ENCODE data around the gene GPD1L.

GPD1L gene

DNA sequence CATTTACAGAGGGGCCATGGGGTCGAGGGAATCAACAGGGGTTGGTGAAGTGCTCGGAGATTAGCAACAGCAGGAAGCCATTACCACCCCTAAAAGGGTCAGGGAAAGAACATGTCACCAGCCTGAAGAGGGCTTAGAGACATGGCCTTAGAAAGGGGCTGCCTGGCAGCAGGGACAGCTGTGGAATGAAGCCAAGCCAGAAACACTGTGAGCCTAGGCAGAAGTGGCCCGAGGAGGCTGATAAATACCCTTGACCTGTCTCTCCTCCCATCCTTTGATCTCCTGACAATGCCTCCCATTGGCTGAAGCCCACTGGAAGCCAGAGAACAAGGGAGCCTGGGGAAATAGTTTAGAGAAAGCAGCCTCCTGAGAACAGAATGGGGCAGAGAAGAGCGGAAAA is 31.4 kb downstream of the GPD1L start:
- DNase-seq (ENCODE audit: low spot score): no peak

GRCh38 chr3:32138545-32139104 is 32.2 kb downstream of the GPD1L start:
- DNase-seq (ENCODE audit: low spot score): no peak

- no peak for DNase-seq (ENCODE audit: low spot score)
Measured at GRCh38 chr3:32140943-32141342, 34.5 kb downstream of the GPD1L start.

DNA sequence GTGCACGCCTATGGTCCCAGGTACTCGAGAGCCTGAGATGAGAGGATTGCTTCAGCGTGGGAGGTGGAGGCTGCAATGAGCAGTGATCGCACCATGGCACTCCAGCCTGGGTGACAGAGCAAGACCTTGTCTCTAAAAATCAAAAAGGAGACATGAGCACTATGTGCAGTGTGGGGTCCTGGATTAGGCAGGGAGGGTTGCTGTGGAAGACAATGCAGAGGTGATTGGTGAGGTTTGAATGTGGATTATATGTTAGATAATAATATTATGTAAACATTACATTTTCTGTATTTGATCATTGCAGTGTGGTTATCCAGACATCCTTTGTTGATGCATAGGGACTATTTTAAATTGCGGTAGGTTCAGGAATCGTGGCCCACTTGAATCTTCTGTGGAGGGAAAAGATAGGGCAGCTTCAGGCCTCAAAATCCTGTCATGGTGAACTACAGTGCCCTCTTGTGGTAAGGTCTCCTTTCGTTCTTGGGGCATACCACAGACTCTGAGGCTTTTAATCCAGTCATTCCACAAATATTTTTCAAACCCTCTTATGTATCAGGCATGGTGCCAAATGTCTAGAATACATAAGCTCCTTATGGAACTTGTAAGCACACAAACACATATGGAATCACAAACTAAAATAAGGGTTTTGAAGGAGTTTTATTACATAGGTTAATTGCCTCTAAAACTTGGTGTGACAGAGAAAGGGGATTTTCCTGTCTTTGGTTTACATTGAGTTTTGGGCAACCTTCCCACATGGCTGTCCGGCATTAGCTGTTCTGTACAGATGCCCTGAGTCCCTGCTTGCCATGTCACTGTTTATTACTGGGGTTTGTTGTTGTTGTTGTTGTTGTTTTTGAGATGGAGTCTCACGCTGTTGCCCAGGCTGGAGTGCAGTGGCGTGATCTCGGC is 37.7 kb downstream of the GPD1L start:
- peak; percentile 61 for DNase-seq (ENCODE audit: low spot score)

- DNase-seq (ENCODE audit: low spot score): no peak
Measured at GRCh38 chr3:32146746-32147211, 40.4 kb downstream of the GPD1L start.

GRCh38 chr3:32147509-32147908 is 41.1 kb downstream of the GPD1L start:
- DNase-seq (ENCODE audit: low spot score): no peak

DNA sequence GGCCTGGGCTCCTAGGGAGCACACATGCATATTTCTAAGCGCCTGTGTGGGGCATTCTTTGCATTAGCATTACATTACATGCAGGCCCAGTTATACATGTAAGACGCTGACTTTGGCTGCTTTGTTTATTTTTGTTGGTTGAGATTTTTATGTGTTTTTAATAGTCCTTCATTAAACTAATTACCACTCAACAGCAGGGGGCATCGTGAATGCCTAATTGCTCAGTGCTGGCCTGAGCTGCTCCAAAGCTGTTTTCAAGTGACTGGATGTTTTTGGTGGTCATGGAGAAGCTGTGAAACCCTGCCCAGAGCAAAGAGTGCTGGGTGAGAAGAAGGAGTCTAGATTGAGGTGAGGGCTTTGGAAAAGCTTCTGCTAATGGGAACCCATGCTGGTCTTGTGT is 41.5 kb downstream of the GPD1L start:
- DNase-seq (ENCODE audit: low spot score): no peak

DNA sequence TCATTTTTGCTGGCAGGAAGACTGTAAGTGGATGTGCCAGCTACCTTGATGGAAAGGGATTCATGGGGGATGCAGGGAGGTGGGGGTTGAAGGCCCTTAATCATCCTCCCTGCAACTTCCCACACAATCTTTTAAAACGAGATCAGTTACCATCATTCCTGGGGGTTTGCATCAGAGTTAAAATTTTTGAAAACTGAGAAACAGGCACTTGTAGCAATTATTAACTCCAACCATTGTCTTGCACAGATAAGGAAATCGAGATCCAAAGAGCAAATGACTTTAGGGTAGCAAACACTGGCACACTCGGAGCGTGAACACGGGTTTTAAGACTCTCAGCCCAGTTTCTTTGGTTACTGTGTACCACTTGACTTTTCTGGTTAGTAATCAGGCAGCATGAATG is 41.9 kb downstream of the GPD1L start:
- no peak for DNase-seq (ENCODE audit: low spot score)

DNA sequence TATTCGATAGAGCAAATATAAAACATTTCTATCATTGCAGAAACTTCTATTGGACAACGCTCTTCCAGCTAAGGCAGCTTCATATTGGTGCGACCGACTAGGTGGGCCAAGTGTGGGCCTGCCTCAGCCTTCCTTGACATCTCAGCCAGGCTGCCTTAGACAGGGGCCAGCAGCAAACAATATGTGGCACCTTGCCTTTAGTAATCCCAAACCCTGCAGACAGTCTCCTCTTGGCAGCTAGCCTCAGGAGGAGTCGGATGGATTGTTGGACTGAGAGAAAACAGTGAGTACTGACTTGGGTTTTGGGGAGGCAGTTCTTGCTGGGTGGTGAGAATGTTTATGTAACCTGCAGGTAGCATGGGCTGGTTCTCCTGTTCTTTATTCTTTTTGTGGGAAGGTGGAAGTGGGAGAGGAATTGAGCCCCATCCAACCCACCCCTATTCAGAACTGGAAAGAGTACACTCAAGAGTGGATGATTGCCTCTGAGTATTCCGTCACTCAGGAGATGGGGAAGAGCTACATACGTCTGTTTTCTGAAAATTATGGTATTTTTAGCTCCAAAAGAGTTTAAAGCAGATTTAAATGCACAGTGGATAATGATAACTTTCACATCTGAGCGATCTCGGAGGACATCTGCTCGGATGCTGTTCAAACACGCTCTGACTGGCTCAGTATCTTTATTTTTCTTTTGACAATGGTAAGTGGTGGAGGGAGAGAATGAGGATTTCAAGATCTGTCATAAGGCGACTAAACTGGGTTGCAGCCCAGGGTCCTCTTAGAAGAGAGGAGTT is 47.2 kb downstream of the GPD1L start:
- no peak for DNase-seq (ENCODE audit: low spot score)

GRCh38 chr3:32154205-32154579 is 47.8 kb downstream of the GPD1L start:
- DNase-seq (ENCODE audit: low spot score): no peak

GRCh38 chr3:32155117-32155516 is 48.7 kb downstream of the GPD1L start:
- DNase-seq (ENCODE audit: low spot score): no peak

GRCh38 chr3:32157600-32158264 is 51.3 kb downstream of the GPD1L start:
- DNase-seq (ENCODE audit: low spot score): no peak

DNA sequence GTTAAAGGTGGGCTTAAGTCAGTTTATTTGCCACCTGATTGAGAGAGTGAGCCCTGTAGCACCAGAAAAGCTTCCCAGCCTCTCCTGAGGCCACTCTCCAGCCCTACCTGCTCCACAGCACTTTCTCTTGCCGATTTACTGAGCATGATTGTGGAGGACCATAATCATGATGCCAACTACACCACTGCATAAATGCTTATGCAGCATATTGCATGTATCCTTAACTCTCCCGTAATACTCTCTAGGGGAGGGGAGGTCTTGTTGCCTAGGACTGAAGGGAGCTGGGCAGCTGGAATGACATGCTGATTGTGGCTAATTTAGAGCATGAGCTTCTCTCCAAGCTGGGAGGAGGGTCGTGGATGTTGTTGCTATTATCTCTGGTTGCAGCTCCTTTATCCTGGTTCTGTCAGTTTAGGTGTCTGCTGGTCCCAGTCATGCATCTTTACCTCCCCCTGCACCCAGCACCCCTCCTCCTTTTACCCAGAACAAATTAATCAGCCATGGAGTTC is 54.3 kb downstream of the GPD1L start:
- no peak for DNase-seq (ENCODE audit: low spot score)

GRCh38 chr3:32165442-32165841 is 59.0 kb downstream of the GPD1L start:
- DNase-seq (ENCODE audit: low spot score): no peak

DNA sequence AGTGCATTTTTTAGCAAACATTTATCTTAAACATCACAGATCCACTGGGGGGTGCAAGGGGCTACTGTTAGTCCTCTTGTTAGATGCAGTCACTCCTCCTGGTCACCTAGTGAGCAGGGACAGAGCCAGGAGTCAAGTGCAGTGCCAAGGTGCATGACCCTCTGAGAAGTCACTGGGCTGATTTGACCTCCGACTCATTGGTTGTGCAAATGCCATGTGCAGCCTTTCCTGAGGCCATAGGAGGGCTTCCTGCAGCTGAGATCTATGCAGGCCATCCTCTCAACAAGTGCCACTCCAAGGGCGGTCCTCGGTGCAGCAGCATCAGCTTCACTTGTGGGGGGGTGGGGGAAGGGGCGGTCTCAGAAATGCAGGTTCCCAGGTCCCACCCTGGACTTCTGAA is 60.2 kb downstream of the GPD1L start:
- DNase-seq (ENCODE audit: low spot score): no peak

DNA sequence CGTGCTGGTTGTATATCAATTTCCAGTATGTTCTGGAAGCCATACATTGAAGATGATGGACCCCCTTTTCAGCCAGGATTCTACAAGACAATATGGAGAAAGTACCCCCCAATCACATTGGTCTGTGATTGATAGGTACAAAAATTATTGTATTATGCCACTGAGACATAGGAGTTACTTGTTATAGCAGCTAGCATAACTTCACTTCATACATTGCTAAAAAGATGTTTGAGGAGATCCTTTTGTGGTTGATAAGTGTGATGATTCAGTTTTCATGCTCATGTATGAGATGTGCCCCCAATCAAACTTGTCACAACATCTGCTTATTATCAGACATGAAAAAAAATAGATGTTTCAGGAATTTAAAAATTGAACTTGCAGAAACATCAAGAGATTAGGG is 66.0 kb downstream of the GPD1L start:
- no peak for DNase-seq (ENCODE audit: low spot score)

GRCh38 chr3:32175607-32176197 is 69.3 kb downstream of the GPD1L start:
- DNase-seq (ENCODE audit: low spot score): peak; percentile 63

DNA sequence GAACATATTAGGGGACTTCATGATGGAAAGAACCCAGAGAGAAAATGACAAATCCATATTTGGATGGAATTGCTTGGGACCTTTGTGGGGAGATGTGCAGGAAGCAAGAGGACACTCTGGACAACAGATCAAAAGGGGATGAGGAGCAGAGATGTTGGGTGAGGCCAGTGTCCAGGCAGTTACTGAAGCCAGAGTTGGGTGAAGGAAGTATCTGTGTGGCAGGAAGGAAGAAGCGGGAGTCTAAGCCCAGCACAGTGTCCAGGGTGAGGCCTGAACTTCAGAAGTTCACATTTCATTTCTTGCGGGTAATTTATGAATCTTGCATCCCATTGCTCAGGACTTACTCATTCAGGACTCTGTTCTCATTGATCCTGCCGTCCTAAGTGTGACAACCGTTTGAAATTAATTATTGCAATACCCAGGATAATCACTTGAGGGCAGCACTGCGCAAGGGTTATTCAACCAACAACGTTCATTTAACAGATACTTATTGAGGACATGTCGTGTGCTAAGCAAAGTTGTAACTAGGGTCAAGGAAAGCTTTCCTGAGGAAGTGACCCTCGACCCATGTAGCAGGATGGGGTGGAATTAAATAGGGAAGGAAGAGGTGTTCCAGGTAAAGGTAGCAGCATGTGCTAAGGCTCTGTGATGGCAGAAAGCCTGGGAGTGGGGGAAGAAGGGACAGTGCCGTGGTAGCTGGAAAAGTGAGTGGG is 70.7 kb downstream of the GPD1L start:
- DNase-seq (ENCODE audit: low spot score): peak; percentile 70

DNA sequence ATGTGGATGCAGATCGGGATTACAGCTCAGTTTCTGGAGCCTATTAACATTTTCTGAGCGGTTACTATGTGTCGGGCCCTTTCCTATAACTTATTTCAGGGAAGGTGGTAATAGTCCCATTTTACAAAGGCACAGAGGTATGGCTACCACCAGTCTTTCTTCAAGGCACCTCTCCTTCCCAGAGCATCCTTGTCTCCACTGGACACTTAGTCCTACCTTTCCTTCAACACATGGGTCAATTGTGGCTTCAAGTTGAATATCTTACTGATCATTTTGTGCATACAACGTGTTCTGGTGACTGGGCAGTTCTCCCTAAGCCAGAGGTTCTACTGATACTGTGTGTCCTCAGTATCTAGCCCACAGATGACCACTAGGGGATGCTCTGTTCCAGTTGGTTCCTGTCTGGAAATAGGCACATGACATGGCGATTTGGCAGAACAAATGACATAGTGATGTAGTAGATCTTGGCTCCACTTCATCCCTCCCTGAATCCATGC is 71.3 kb downstream of the GPD1L start:
- DNase-seq (ENCODE audit: low spot score): peak; percentile 57

- DNase-seq (ENCODE audit: low spot score): no peak
Measured at GRCh38 chr3:32180141-32180784, 73.8 kb downstream of the GPD1L start.
